ENCODE data around the gene NDFIP2.

The NDFIP2 gene

GRCh38 chr13:79459906-79460305 is 21.0 kb upstream of the NDFIP2 start:
- DNase-seq (ENCODE audit: low spot score): no peak

GRCh38 chr13:79462895-79463294 is 18.1 kb upstream of the NDFIP2 start:
- no peak for DNase-seq (ENCODE audit: low spot score)

GRCh38 chr13:79463604-79464003 is 17.4 kb upstream of the NDFIP2 start:
- DNase-seq (ENCODE audit: low spot score): no peak

- DNase-seq (ENCODE audit: low spot score): no peak
Observed at GRCh38 chr13:79466872-79467271, 14.1 kb upstream of the NDFIP2 start.

- DNase-seq (ENCODE audit: low spot score): no peak
Observed at GRCh38 chr13:79468402-79468801, 12.6 kb upstream of the NDFIP2 start.

- DNase-seq (ENCODE audit: low spot score): no peak
Observed at GRCh38 chr13:79468819-79469218, 12.1 kb upstream of the NDFIP2 start.

- DNase-seq (ENCODE audit: low spot score): no peak
Observed at GRCh38 chr13:79469608-79470007, 11.3 kb upstream of the NDFIP2 start.

GRCh38 chr13:79470666-79471065 is 10.3 kb upstream of the NDFIP2 start:
- no peak for DNase-seq (ENCODE audit: low spot score)

- peak; percentile 14 for DNase-seq (ENCODE audit: low spot score)
Observed at GRCh38 chr13:79475569-79475968, 5.4 kb upstream of the NDFIP2 start.

- DNase-seq (ENCODE audit: low spot score): no peak
Observed at GRCh38 chr13:79477968-79478367, 3.0 kb upstream of the NDFIP2 start.

- no peak for DNase-seq (ENCODE audit: low spot score)
Observed at GRCh38 chr13:79479882-79480281, 1.1 kb upstream of the NDFIP2 start.

- DNase-seq (ENCODE audit: low spot score): no peak
Observed at GRCh38 chr13:79481685-79482052, 714 bp downstream of the NDFIP2 start.

- no peak for DNase-seq (ENCODE audit: low spot score)
Observed at GRCh38 chr13:79482281-79482970, 1.5 kb downstream of the NDFIP2 start.

GRCh38 chr13:79483086-79483706 is 2.2 kb downstream of the NDFIP2 start:
- DNase-seq (ENCODE audit: low spot score): no peak

- no peak for DNase-seq (ENCODE audit: low spot score)
Observed at GRCh38 chr13:79485014-79485811, 4.3 kb downstream of the NDFIP2 start.

GRCh38 chr13:79486433-79487188 is 5.7 kb downstream of the NDFIP2 start:
- no peak for DNase-seq (ENCODE audit: low spot score)

GRCh38 chr13:79490326-79490725 is 9.4 kb downstream of the NDFIP2 start:
- no peak for DNase-seq (ENCODE audit: low spot score)

- DNase-seq (ENCODE audit: low spot score): no peak
Observed at GRCh38 chr13:79490824-79491223, 9.9 kb downstream of the NDFIP2 start.

- DNase-seq (ENCODE audit: low spot score): no peak
Observed at GRCh38 chr13:79491715-79492114, 10.8 kb downstream of the NDFIP2 start.

GRCh38 chr13:79492313-79492798 is 11.4 kb downstream of the NDFIP2 start:
- no peak for DNase-seq (ENCODE audit: low spot score)

- DNase-seq (ENCODE audit: low spot score): no peak
Observed at GRCh38 chr13:79492918-79493594, 12.1 kb downstream of the NDFIP2 start.

- no peak for DNase-seq (ENCODE audit: low spot score)
Observed at GRCh38 chr13:79496188-79496587, 15.2 kb downstream of the NDFIP2 start.

Data from COLO829 (cell line).